ENCODE measurements around the gene TBK1. TPM values are rescaled to one million over a fixed set of nuclear protein-coding genes. Genes with fewer than 3 reads are reported as not detected.

TBK1 gene
- total RNA-seq, 1 experiment from 2014 or later, result 23.6 TPM

- Mint-ChIP-seq H3K4me3 (no peak overlapping the region), H3K9me3 (0 out of 5 replicates have a peak, but pooled peaks cover 0 to 5% of the 10 kb centered on the region in 2 experiments), H3K27ac (peak overlapping the region in 1 of 3 experiments; percentile 64; a peak in 1 of 7 replicates), H3K27me3 (ENCODE audit: low read depth) (peaks cover 3% of the 10 kb centered on the region; the same call in 1 of the 2 replicates), H3K36me3 (ENCODE audit: insufficient read depth in 1 of 3, low read depth in 3 of 3) (no peaks in the 10 kb centered on the region), H3K4me1 (peaks cover 6 to 8% of the 10 kb centered on the region in 2 experiments)
- Histone ChIP-seq H3K56ac (ENCODE audit: insufficient read length, low read depth, low read length) (no peak overlapping the region), H4K8ac (replicated peaks; ENCODE audit: insufficient read length, low read depth, low read length) (no peak overlapping the region), H2BK12ac (ENCODE audit: insufficient read length, low read depth, low read length) (no peak overlapping the region), H4K5ac (ENCODE audit: insufficient read length, low read depth, low read length) (no peak overlapping the region), H3K23me2 (ENCODE audit: insufficient read length, low read depth, low read length, poor library complexity, severe bottlenecking) (no peaks in the 10 kb centered on the region), H3K4me2 (ENCODE audit: insufficient read depth, insufficient read length, low read length) (no peak overlapping the region), H3K14ac (ENCODE audit: insufficient read depth, low read length) (no peak overlapping the region), H2AK5ac (ENCODE audit: insufficient read length, low read length) (no peak overlapping the region), H2BK120ac (ENCODE audit: low read depth, low read length, poor library complexity, severe bottlenecking) (no peak overlapping the region), H3T11ph (ENCODE audit: low read length) (no peak overlapping the region), H3K23ac (ENCODE audit: insufficient read length, low read depth, low read length) (no peak overlapping the region), H3K4me1 (ENCODE audit: insufficient read depth, low read length) (no peaks in the 10 kb centered on the region), H3K9ac (ENCODE audit: extremely low read depth, insufficient read length, low read length) (no peak overlapping the region), H3K27ac (ENCODE audit: insufficient read length, low read depth, low read length) (no peak overlapping the region), H3K79me2 (ENCODE audit: insufficient read depth, low read length) (no peaks in the 10 kb centered on the region), H3K79me1 (ENCODE audit: insufficient read depth, low read depth, low read length, poor library complexity, severe bottlenecking) (no peaks in the 10 kb centered on the region), H3K18ac (ENCODE audit: insufficient read length, low read depth, low read length) (no peak overlapping the region), H2AFZ (ENCODE audit: low read length) (no peak overlapping the region), H2BK15ac (ENCODE audit: low read depth, low read length) (no peak overlapping the region), H3K27me3 (ENCODE audit: insufficient read depth, low read length) (no peaks in the 10 kb centered on the region), H3K4ac (ENCODE audit: low read depth, low read length) (no peak overlapping the region), H4K20me1 (ENCODE audit: control insufficient read depth, insufficient read depth, insufficient read length) (no peaks in the 10 kb centered on the region), H2BK20ac (ENCODE audit: low read depth, low read length, poor library complexity, severe bottlenecking) (no peak overlapping the region), H3K9me3 (ENCODE audit: control insufficient read depth, low read depth, low read length) (no peaks in the 10 kb centered on the region), H2BK5ac (ENCODE audit: insufficient read length, low read length) (no peak overlapping the region), H4K91ac (ENCODE audit: insufficient read length, low read depth, low read length) (no peak overlapping the region)
- no peak for TF ChIP-seq CTCF (conservative IDR thresholded peaks at IDR 0.05)
- WGBS (ENCODE audit: extremely low coverage, insufficient read length, low lambda C conversion rate), result no CpG with 5 or more reads among the region's 8 CpGs
- no peak for DNase-seq
These were observed 92.6 kb downstream of the TBK1 start for GRCh38 chr12:64544371-64545080.
